Occipital lobe (tissue), 2 donors: ENCODE measurements around the gene ATP1B2. TPM values are rescaled to one million over a fixed set of nuclear protein-coding genes. Genes with fewer than 3 reads are reported as not detected.
"Not testable (repeated sequence)": the region's sequence is repeated elsewhere in the genome, so short reads cannot be mapped to it uniquely, and the experiment has no call there.

Experiments used
- DNase-seq: peaks from one replicate; lab custom pipeline; 2025; lab: John Stamatoyannopoulos, UW
- total RNA-seq: library from RNA; depleted of rRNA; stranded (reverse); fragments of >200 nt; gene quantifications from one replicate; pipeline ENCODE4 v1.2.3, GENCODE V29; 2014

Gene ATP1B2
- total RNA-seq: 5.0 TPM

DNA sequence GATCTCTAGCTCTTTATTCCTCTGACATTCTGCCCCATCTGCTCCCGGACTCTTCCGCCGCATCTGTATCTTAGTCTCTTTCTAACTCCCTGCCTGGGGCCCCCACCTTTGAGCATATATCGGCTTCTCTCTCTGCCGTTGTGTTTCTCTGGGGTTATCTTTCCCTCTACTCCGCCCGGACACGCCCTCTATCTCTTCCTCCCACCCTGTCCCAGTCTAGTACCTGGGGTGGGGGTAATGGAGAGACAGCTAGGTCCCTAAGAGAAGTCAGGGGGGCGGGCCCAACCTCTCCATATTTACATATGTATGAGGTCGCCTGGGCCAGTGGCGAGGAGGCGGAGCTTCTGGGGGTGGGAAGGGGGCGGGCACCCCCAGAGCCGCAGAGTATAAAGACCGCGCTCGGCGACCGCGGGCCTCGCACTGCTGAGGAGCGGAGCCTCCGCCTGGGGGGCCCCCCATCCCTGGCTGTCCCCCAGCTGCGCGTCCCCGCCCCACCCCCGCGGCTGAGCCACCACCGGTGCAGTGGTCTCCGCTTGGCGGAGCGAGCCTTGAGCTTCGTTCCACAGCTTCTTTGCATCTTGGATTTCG, at the start of gene ATP1B2:
ATP1B2 (plus strand) TSS at position 418 of the 588 bp plus-strand sequence. CDS start 593 bp downstream, outside the sequence.
- DNase-seq: peak; percentile 47

DNA sequence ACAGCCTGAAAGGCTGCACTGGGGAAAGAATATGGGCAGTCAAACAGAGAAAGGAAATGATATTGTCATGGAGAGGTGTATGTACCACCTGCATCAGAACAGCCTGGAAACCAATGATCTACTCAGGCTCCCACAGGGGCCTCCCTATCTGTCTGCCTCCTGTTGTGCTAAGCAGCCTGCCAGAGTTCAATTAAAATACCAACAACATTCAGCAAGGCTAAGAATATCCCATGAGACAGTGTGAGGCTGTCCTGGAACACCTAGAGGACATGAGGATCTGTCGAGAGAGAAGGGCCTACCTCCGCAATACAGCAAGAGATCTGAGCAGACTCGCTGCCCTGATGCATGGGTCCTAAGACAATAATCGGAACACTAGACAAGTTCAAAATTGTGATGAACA, 44.4 kb upstream of the ATP1B2 start:
- no peak for DNase-seq

DNA sequence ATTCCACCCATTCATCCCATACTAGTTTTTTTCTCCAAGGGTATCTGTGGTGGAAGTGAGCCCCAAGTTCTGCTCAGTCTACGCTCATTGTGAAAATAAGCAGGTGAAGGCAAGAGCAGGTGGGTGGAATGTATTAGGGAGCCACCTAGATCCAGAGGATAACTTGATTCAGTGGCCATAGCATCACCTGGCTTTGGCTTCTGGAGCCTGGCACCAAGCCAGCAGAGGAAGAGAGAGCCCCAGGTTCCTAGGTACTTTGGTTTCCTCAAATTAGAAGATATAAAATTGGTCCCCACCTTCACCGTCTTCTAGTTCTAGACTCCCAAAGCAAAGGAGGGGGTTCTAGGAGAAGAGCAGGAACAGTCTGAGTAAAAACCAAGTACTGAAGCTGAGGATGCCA, 40.1 kb upstream of the ATP1B2 start:
- no peak for DNase-seq

DNA sequence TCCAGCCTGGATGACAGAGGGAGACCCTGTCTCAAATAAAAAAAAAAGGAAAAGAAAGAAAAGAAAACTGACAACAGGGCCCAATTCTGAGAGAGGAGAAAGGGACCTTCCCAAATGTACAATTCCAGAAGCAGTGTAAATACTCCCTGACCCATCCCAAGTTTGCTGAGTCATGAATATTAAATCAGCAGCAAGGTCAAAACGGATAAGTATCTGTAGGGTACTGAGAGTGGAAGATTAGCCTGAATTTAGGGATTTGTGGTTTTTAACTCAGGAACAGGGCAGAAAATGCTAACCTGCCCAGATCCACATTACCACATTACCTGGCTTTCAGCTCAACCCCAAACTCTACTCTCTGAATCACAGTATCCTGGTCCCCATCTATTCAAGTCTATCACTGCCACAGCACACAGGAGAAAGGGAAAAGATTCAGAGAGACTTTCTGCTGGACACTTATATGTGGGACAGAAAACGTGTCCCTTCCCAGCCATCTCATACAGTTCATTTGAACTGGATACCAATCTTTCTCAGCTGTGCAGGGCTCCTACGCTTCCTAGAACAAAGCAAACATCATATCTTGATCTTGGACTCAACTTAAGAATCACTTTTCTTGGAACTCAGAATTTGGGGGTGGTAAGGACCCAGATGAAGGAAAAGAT, 39.0 kb upstream of the ATP1B2 start:
- DNase-seq: no peak

DNA sequence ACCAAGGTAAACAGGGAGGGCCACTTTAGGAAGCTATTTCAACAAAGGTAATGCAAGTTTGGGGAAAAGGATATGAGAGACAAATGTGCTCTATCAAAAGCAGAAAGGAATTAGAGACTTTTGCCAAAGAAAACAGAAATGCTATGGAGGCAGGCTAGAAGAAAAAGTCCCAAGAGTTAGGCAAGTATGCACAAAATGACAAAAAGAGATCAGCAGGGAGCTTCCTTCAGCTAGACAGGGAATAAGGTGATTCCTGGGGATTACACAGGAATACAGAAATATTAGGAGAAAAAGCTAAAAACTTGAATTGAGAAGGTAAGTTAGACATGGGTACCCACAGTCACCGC, 38.5 kb upstream of the ATP1B2 start:
- no peak for DNase-seq

DNA sequence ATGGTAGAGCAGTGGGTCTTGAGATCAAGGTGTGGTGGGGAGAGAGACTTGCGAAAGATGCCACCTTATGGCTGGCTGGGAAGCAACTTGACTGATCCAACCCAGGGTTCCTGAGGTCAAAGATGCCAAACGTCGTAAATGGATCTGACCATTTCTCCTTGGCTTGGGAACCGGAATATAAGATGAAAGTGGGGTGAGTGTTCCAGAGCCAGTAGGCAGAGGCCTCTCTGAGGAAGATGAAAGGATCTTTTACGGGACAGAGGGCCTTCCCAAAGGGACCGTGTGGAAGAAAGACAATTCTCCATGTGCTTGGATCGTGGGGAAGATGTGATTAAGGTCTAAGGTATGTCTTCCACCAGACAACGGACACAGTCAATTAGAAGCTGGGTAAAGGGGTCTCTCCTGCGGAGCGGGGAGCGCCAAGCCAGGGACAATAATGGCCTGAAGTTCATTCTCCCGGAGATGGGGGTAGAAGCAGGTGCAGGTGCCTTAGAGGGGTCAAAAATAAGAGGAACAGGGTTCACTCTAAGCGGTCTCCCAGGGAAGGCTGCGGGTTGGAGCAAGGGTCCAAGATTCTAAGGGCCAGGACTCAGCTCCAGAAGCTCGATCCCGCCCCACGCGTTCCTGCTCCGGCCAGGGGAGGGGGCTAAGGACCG, 36.8 kb upstream of the ATP1B2 start:
- no peak for DNase-seq

GRCh38 chr17:7614425-7615264, 36.1 kb upstream of the ATP1B2 start, which contains the start of gene FXR2:
Gene FXR2, minus strand, starts transcription at chr17:7614897. Its CDS starts 365 bp downstream, at chr17:7614532.
- peak; percentile 99 for DNase-seq

GRCh38 chr17:7615265-7615747, 35.4 kb upstream of the ATP1B2 start:
- DNase-seq: no peak

GRCh38 chr17:7618608-7619007, 32.1 kb upstream of the ATP1B2 start:
- no peak for DNase-seq

DNA sequence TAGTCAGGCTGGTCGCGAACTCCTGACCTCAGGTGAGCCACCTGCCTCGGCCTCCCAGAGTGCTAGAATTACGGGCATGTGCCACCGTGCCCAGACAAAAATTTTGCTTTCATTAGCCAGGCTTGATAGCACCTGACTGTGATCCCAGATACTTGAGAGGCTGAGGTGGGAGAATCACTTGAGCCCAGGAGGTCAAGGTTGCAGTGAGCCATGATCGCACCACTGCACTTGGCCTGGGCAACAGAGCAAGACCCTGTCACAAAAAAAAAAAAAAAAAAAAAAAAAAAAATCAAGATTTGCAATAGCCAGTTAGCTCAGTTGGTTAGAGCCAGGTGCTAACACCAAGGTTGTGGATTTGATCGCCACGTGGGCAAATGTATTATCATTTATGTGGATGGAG, 29.9 kb upstream of the ATP1B2 start:
- DNase-seq: no peak

GRCh38 chr17:7623661-7624060, 27.1 kb upstream of the ATP1B2 start:
- no peak for DNase-seq

GRCh38 chr17:7625749-7626148, 25.0 kb upstream of the ATP1B2 start:
- DNase-seq: not testable (repeated sequence)

DNA sequence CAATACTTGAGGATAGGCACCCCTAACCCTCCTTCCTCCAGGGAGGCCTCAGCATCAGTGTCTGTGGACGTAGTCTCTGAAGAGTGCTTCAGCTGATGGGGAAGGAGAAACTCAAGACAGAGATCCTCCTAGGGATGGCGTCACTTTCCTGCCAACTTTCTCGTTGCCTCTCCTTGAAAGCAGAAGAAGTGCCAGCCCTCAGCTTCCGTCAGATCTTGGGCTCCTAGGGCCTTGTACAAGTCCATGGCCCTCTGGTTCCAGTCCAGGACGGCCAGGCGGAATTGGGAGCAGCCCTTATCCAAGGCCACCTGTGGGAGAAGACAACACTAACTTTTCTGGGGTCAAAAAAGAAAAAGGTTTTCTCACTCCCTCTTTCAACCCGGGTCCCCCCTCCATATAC, 24.4 kb upstream of the ATP1B2 start:
- no peak for DNase-seq

DNA sequence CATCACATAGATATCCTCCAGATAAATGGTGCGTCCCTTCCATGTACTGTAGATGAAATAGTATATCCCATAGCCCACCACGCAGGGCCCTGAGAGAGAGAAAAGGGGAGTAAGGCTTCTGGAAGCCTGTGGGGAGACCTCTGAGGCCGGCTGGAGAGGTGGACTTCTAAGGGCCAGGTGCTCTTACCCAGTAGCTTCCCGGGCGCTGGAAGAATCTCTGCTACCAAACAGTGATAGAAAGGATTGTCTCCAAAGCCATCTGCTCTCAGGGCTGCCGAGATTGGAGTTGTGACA, 23.8 kb upstream of the ATP1B2 start:
- no peak for DNase-seq

DNA sequence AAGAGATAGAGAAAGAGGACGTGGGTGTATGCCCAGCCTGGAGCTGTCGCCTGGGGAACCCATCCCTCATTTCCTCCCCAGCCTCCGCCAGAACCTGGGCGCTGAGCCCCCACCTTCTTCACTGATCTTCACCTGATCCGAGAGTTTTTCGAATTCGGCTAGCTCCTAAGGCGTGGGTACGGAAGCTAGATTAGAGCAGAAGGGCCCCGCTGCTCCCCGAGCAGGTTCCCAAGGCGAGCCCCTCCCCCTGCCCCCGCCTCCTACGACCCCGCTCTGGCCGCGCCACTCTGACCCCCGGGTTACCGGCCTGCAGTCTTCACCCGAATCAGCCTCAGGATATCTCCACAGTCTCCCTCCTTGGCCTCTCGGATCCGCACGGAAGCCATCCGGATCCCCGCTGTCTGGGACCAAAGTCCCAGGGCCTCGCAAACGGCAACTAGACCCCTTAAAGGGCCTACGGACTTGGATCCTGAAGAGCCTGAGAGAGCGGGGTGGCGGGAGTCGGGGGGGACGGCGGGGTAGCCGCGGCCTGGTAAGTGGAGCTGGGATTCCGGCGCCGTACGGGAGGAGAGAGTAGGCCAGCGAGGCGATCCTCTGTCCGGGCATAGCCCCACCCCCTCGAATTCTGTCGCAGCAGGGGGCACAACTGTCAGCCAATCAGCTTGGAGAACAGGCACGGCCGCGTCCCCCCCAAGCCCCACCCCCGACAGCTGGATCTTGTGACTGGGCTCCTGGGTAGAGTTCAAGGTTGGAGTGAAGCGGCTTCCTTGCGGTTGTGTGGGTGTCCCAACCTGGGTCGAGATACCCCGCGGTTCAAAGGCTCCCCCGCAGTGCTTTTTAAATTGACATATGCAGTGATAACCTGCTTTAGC, 23.2 kb upstream of the ATP1B2 start, which contains the start of gene SAT2:
SAT2 (minus strand) TSS at position 572 of the 872 bp plus-strand sequence; CDS start at position 386, 186 bp downstream.
- DNase-seq: peak; percentile 96

- no peak for DNase-seq
Measured at GRCh38 chr17:7629939-7630571, 20.7 kb upstream of the ATP1B2 start, which contains the start of gene SHBG. Gene SHBG, plus strand, starts transcription at chr17:7630135. Its CDS starts 38 bp downstream, at chr17:7630173.

DNA sequence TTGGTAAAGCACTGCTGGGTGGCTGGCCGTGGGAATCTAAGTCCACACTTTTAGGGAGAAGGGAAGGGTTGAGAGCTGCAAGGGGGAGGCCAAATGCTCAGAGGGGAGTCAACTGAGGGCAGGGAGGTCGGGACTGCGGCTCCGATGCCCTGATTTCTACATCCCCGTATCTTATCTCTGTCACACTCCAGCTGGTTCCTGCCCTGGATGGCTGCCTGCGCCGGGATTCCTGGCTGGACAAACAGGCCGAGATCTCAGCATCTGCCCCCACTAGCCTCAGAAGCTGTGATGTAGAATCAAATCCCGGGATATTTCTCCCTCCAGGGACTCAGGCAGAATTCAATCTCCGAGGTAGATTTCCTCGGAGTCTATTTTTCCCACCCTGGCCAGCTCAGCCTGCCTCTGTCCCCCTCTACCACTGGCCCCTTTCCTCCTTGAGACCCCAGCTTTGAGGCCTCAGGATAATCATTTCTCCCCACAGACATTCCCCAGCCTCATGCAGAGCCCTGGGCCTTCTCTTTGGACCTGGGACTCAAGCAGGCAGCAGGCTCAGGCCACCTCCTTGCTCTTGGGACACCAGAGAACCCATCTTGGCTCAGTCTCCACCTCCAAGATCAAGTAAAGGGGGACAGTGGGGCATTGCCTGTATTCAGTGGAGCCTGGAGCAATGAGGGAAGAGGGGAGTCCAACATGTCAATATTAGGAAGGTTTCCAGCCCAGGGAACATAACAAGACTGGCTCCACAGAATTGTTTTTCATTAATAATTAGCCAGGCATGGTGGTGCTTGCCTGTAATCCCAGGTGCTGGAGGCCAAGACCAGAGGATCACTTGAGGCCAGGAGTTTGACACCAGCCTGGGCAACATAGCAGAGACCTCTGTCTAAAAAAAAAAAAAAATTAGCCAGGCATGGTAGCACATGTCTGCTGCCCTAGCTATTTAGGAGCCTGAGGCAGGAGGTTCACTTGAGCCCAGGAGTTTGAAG, 19.0 kb upstream of the ATP1B2 start:
- DNase-seq: no peak

DNA sequence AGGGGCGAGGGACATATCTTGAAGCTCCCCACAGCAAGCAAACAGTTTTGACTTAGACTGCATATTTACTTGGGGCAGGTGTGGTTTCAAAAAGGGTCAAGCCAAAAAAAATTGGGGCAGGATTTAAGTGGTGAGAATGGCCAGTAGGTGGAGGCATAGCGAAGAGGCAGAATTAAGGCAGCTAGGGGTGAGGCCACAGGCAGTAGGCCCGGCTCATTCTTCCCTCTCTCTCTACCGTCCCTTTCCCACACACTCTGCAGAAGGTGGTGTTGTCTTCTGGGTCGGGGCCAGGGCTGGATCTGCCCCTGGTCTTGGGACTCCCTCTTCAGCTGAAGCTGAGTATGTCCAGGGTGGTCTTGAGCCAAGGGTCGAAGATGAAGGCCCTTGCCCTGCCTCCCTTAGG, 18.2 kb upstream of the ATP1B2 start:
- no peak for DNase-seq

DNA sequence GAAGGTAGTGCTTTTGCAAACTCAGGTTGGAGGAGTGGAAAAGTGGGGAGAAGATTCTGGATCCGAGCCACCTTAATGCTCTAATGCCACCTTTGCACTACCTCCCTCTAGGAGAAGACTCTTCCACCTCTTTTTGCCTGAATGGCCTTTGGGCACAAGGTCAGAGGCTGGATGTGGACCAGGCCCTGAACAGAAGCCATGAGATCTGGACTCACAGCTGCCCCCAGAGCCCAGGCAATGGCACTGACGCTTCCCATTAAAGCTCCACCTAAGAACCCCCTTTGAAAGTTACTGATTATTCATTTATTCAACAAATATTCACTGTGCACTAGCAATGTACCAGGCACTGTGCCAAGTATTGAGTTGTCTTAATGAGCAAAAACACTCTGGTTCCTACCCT, 17.6 kb upstream of the ATP1B2 start:
- no peak for DNase-seq
